Measurements from ENCODE around the gene PNKD. TPM values are rescaled to one million over a fixed set of nuclear protein-coding genes. Genes with fewer than 3 reads are reported as not detected.

Gene PNKD
- polyA plus RNA-seq, 2 of the 4 experiments (the other 2 are of a cell fraction), result 46.2 to 51.7 TPM

DNA sequence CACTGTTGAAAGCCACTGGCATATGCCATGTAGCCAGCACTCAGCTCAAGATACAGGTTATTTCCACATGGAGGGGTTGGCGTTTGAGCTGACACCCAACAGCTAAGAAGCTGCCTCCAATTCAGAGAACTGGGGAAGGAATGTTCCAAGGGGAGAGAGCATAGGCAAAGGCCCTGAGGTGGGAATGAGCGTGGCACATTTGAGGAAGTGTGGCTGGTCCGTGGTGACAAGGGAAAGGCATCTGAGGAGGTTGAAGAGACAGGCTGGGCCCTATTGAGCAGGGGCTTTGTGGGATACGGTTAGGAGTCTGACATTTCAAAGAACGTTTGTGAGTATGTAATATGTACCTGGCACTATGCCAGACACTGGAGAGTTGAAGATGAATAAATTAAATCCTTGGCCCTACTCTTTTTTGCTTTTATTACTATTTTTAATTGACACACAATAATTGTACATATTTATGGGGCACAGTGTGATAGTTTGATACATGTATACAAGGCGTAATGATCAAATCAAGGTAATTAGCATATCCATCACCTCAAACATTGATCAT is 49.6 kb downstream of the PNKD start:
- 64% methylated on average over 6 of the region's 6 CpGs for WGBS (ENCODE audit: missing lambda C conversion rate)
- Histone ChIP-seq H3K4me2 (no peak overlapping the region), H3K9me3 (no peaks in the 10 kb centered on the region), H3K4me1 (peaks cover 36% of the 10 kb centered on the region), H3K4me3 (no peak overlapping the region), H3K27ac (no peak overlapping the region)
- no peak for FAIRE-seq
- CTCF ChIA-PET, result interaction anchor here (0.9 to 1.5 kb wide), 2 partner anchors 9 to 18 kb away, joined by 3 to 13 read pairs; no protein-coding TSS in a partner anchor
- POLR2A ChIA-PET, result no interaction called here
- DNase-seq (ENCODE audit: low read depth in 1 of 2, low spot score in 1 of 2), result no peak
- no peak for ATAC-seq
- TF ChIP-seq, protein P1, sequence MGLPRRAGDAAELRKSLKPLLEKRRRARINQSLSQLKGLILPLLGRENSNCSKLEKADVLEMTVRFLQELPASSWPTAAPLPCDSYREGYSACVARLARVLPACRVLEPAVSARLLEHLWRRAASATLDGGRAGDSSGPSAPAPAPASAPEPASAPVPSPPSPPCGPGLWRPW (IDR thresholded peaks at IDR 0.05), result no peak
- TF ChIP-seq NPAS2 (CRISPR knock-in tag; IDR thresholded peaks at IDR 0.05; ENCODE audit: borderline replicate concordance) (no peak), CHD4 (IDR thresholded peaks at IDR 0.05; ENCODE audit: borderline replicate concordance) (no peak), POLR2A (IDR thresholded peaks at IDR 0.05; ENCODE audit: low read length) (no peak), CHD2 (IDR thresholded peaks at IDR 0.05; ENCODE audit: low read length, partially characterized antibody) (no peak), FOXS1 (CRISPR knock-in tag; IDR thresholded peaks at IDR 0.05) (no peak), MYC (IDR thresholded peaks at IDR 0.05; ENCODE audit: borderline replicate concordance, low read length) (no peak), NR3C1 (IDR thresholded peaks at IDR 0.05) (no peak), RCOR1 (IDR thresholded peaks at IDR 0.05; ENCODE audit: low read depth, low read length) (no peak), HOXB13 (CRISPR knock-in tag; IDR thresholded peaks at IDR 0.05; ENCODE audit: low read depth) (no peak), MAFK (IDR thresholded peaks at IDR 0.05; ENCODE audit: partially characterized antibody) (no peak), EHF (CRISPR knock-in tag; IDR thresholded peaks at IDR 0.05) (no peak)
- TF ChIP-seq, protein P2, sequence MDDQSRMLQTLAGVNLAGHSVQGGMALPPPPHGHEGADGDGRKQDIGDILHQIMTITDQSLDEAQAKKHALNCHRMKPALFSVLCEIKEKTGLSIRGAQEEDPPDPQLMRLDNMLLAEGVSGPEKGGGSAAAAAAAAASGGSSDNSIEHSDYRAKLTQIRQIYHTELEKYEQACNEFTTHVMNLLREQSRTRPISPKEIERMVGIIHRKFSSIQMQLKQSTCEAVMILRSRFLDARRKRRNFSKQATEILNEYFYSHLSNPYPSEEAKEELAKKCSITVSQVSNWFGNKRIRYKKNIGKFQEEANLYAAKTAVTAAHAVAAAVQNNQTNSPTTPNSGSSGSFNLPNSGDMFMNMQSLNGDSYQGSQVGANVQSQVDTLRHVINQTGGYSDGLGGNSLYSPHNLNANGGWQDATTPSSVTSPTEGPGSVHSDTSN (IDR thresholded peaks at IDR 0.05), result no peak
- TF ChIP-seq, protein P3, sequence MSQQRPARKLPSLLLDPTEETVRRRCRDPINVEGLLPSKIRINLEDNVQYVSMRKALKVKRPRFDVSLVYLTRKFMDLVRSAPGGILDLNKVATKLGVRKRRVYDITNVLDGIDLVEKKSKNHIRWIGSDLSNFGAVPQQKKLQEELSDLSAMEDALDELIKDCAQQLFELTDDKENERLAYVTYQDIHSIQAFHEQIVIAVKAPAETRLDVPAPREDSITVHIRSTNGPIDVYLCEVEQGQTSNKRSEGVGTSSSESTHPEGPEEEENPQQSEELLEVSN (IDR thresholded peaks at IDR 0.05; ENCODE audit: borderline replicate concordance, low read depth), result no peak
- TF ChIP-seq, protein P4, sequence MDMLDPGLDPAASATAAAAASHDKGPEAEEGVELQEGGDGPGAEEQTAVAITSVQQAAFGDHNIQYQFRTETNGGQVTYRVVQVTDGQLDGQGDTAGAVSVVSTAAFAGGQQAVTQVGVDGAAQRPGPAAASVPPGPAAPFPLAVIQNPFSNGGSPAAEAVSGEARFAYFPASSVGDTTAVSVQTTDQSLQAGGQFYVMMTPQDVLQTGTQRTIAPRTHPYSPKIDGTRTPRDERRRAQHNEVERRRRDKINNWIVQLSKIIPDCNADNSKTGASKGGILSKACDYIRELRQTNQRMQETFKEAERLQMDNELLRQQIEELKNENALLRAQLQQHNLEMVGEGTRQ (IDR thresholded peaks at IDR 0.05), result no peak
- TF ChIP-seq, protein P5, sequence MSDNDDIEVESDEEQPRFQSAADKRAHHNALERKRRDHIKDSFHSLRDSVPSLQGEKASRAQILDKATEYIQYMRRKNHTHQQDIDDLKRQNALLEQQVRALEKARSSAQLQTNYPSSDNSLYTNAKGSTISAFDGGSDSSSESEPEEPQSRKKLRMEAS (IDR thresholded peaks at IDR 0.05), result no peak

DNA sequence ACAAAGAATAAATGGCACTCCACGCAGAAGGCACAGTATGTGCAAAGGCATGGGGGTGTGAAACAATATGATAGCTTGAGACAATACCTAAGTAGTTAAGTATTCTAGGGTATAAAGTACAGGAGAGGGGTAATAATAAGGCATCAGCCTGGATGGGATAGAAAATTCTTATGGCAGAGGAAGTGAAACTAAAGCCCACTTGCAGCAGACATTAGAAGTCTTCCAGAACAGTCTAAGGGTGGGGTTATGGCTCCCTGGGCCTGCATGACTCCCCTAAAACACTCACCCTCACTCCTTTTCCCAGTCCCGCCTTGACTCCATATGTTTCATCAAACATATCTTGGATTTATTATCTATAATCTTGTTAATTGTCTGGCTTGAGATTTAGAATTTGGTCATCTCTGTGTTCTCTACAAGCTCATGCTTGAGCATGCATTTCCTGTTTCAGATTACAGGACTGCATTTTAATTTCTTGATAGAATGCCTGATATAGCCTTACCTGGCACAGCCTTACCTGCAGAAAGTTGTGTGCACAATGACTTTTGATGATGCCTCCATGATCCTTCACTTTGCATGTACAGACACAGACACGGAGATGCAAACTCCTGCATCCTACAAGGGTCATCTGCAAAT is 50.5 kb downstream of the PNKD start:
- Histone ChIP-seq H3K4me3 (no peak overlapping the region), H3K4me2 (no peak overlapping the region), H3K27ac (peak overlapping the region in 1 of 2 experiments; percentile 22; a peak in 1 of 6 replicates), H3K4me1 (peaks cover 43% of the 10 kb centered on the region), H3K9me3 (no peaks in the 10 kb centered on the region)
- no peak for FAIRE-seq
- WGBS (ENCODE audit: missing lambda C conversion rate), result 87% methylated on average over 3 of the region's 3 CpGs
- no peak for ATAC-seq
- TF ChIP-seq CHD2 (IDR thresholded peaks at IDR 0.05; ENCODE audit: low read length, partially characterized antibody), result no peak
- TF ChIP-seq ZNF302 (CRISPR knock-in tag; IDR thresholded peaks at IDR 0.05), result no peak
- TF ChIP-seq TFCP2L1 (CRISPR knock-in tag; IDR thresholded peaks at IDR 0.05), result no peak
- no peak for TF ChIP-seq NPAS2 (CRISPR knock-in tag; IDR thresholded peaks at IDR 0.05; ENCODE audit: borderline replicate concordance)
- no peak for TF ChIP-seq MAZ (IDR thresholded peaks at IDR 0.05; ENCODE audit: borderline replicate concordance, low read depth, low read length)
- DNase-seq (ENCODE audit: low read depth in 1 of 2, low spot score in 1 of 2), result no peak
- CTCF ChIA-PET, result interaction anchor here (0.6 to 1.5 kb wide), 4 partner anchors 10 to 297 kb away, joined by 3 to 13 read pairs (median 4); partner anchors contain the start of gene CATIP
- POLR2A ChIA-PET, result no interaction called here
